Pancreas (tissue), 10 donors: ENCODE measurements around the gene PGM1. TPM values are rescaled to one million over a fixed set of nuclear protein-coding genes. Genes with fewer than 3 reads are reported as not detected.

Experiments
- ATAC-seq, 4 donors: fragments of 200-7000 bp; cut with Tn5 transposase; one replicate each; pipeline versions ENCODE4 v1.8.0 to v1.9.1; 2020; ENCODE audit warnings: mild to moderate bottlenecking in 4 of 4, moderate library complexity in 4 of 4
- DNase-seq, 6 donors: peaks; one replicate each; pipeline ENCODE4 v3.0.0-alpha.2; 2020
- FAIRE-seq: peaks from 2 replicates; lab custom pipeline; 2012; peaks lifted over from hg19 to GRCh38; lab: Jason Lieb, UNC
- H3K27ac ChIP-seq, 4 donors: fragments of 200-600 bp; sonication (generic); 1 replicate in 3 of 4; 2 replicates in 1 of 4; pipeline versions ENCODE4 v1.5.0 to v1.8.0; 2020
- H3K27me3 ChIP-seq, 4 donors: fragments of 200-600 bp; one replicate each; pipeline ENCODE4 v1.8.0; 2021
- H3K36me3 ChIP-seq, 3 donors: fragments of 200-600 bp; sonication (generic) in 1 of 3; one replicate each; pipeline versions ENCODE4 v1.5.0 to v1.8.0; 2020 to 2021
- H3K4me1 ChIP-seq, 3 donors: fragments of 200-600 bp; one replicate each; pipeline ENCODE4 v1.8.0; 2021
- H3K4me3 ChIP-seq, 4 donors: fragments of 200-600 bp; sonication (generic) in 2 of 4; one replicate each; pipeline versions ENCODE4 v1.5.0 to v1.8.0; 2020 to 2021
- H3K9me3 ChIP-seq, 4 donors: fragments of 200-600 bp; one replicate each; pipeline ENCODE4 v1.8.0; 2021
- WGBS, 2 donors: extraction: QIAGEN DNeasy Blood & Tissue Kit; methylation state at CpG; one replicate each; pipeline ENCODE4 v1.1.7; 2013; 5-methylcytosine and 5-hydroxymethylcytosine counted together
- intact Hi-C, 3 donors: fragments of 100-400 bp; cut with DNase I; formaldehyde crosslinking; loops; one replicate each; pipeline versions ENCODE4 v1.11.1 to v1.14.2; 2022
- polyA plus RNA-seq, 2 donors: library from polyadenylated mRNA; stranded (reverse); fragments of 200-250 nt; gene quantifications; one replicate each; pipeline ENCODE4 v1.2.3, GENCODE V29; 2013
- total RNA-seq, 6 donors: library from RNA; stranded (reverse); fragmentation: NEBNext Ultra II Directional in 4 of 6; extraction: Animal tissue kit (Norgen Biotek cat#: 25700) in 4 of 6; gene quantifications; one replicate each; pipeline versions ENCODE4 v1.2.1 to v1.2.4, GENCODE V29; 2021 to 2023
- TF ChIP-seq, protein P1 (sequence below), 4 donors: fragments of 200-600 bp; sonication (generic) in 3 of 4; IDR thresholded peaks; one replicate each; pipeline versions ENCODE4 v1.5.0 to v1.8.0; 2021; ENCODE audit warnings: antibody characterized with exemption in 4 of 4
- donor health status: healthy with polysubstance abuse.
- donor health status: DM: no; HTN: no; CAD: no; lungs with moderate emphysema.
- donor health status: DM: no; HTN: no; CAD: no.
- donor health status: control.
- donor health status: control.
- donor health status: Bipolar disorder and iron deficiency.
- donor health status: DM: yes; HTN: yes; CAD: no.
- donor health status: DM: no; HTN: no; CAD: no.
- donor health status: DM: no; HTN: no; CAD: no.
- donor health status: DM: yes; HTN: yes; CAD: no.

Gene PGM1
- total and polyA plus RNA-seq, 8 donors: 19.8 to 106 (median 63.5) TPM

DNA sequence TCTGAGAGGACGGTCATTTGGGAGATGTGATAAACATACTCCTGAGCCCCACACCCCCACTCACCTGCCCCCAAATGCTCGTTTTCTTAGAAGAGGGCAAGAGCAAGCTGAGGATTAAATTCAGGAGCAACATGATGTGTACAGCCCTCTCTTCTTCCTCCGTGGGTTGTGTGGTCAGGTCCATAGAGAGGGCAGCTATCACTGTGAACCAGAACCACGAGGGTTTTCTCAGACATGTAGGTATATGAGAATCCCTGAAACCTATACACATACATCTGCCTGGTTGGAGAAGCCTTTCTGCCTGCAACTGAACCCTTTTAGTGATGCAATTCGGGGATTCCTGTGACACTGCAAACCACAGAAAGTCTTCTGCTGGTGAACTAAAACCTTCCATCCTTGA is 38.9 kb downstream of the PGM1 start:
- H3K27me3 ChIP-seq: no peaks in the 10 kb centered on the region
- H3K4me1 ChIP-seq: peaks cover 3 to 18% (median 5%) of the 10 kb centered on the region in 3 donors
- FAIRE-seq: no peak
- TF ChIP-seq, protein P1, sequence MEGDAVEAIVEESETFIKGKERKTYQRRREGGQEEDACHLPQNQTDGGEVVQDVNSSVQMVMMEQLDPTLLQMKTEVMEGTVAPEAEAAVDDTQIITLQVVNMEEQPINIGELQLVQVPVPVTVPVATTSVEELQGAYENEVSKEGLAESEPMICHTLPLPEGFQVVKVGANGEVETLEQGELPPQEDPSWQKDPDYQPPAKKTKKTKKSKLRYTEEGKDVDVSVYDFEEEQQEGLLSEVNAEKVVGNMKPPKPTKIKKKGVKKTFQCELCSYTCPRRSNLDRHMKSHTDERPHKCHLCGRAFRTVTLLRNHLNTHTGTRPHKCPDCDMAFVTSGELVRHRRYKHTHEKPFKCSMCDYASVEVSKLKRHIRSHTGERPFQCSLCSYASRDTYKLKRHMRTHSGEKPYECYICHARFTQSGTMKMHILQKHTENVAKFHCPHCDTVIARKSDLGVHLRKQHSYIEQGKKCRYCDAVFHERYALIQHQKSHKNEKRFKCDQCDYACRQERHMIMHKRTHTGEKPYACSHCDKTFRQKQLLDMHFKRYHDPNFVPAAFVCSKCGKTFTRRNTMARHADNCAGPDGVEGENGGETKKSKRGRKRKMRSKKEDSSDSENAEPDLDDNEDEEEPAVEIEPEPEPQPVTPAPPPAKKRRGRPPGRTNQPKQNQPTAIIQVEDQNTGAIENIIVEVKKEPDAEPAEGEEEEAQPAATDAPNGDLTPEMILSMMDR (IDR thresholded peaks at IDR 0.05): no peak
- intact Hi-C loops: no loop called here
- no peak overlapping the region for H3K27ac ChIP-seq
- 85 to 91% methylated on average over 5 of the region's 5 CpGs for WGBS, 2 donors
- no peak for ATAC-seq
- no peaks in the 10 kb centered on the region for H3K9me3 ChIP-seq
- peaks cover 0 to 14% (median 10%) of the 10 kb centered on the region in 3 donors for H3K36me3 ChIP-seq
- H3K4me3 ChIP-seq: no peak overlapping the region
- no peak for DNase-seq

DNA sequence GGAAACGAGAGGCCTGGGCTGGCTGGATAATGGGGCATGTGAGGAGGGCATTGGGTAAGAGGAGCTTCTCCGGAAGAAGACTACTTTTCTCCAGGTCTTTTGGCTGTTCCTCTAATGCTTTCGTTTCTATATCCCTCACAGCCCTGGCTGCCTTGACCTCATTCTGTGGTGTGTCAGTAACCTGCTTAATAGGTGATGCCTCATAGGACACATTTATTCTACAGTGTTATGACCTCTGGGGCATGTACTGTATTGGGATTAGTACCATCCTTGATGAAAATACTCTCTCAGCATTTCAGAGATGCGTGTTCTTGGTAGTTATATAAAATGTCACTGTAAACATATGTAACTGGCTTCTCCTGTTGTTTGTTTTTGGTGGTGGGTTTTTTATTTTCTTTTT is 40.1 kb downstream of the PGM1 start:
- peaks cover 5 to 25% (median 10%) of the 10 kb centered on the region in 3 donors for H3K4me1 ChIP-seq
- no peak for ATAC-seq
- WGBS, 2 donors: 92 to 95% methylated on average over 4 of the region's 4 CpGs
- H3K27me3 ChIP-seq: no peaks in the 10 kb centered on the region
- TF ChIP-seq, protein P1 (IDR thresholded peaks at IDR 0.05): no peak
- DNase-seq: no peak
- H3K4me3 ChIP-seq: no peak overlapping the region
- intact Hi-C loops: no loop called here
- no peak for FAIRE-seq
- H3K27ac ChIP-seq: no peak overlapping the region
- peaks cover 0 to 14% (median 10%) of the 10 kb centered on the region in 3 donors for H3K36me3 ChIP-seq
- no peaks in the 10 kb centered on the region for H3K9me3 ChIP-seq

DNA sequence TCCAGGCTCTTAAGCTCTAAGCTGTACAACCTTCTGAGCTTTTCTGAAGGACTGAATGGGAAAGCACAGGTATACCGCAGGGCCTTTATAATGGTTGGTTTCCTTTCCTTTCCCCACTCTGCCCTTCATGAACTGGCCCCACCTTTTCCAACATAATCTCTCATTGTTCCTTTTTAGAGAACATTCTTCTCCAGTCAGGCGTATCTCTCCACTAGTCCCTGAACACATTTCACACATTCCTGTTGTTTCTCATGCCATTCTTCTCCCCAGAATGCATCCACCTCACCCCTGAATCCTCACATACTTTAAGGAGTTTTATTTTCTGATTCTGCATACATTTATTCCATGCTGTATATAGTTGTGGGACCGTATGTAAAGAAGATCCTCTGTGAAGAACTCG is 41.3 kb downstream of the PGM1 start:
- no peaks in the 10 kb centered on the region for H3K27me3 ChIP-seq
- ATAC-seq (no peak), FAIRE-seq (no peak), DNase-seq (no peak)
- H3K4me3 ChIP-seq: no peak overlapping the region
- H3K4me1 ChIP-seq: peaks cover 10 to 29% (median 21%) of the 10 kb centered on the region in 3 donors
- H3K36me3 ChIP-seq: peaks cover 0 to 14% (median 10%) of the 10 kb centered on the region in 3 donors
- WGBS, 2 donors: 94 to 97% methylated on average over 4 of the region's 4 CpGs
- TF ChIP-seq, protein P1 (IDR thresholded peaks at IDR 0.05): no peak
- intact Hi-C loops: no loop called here
- H3K27ac ChIP-seq: no peak overlapping the region
- no peaks in the 10 kb centered on the region for H3K9me3 ChIP-seq

DNA sequence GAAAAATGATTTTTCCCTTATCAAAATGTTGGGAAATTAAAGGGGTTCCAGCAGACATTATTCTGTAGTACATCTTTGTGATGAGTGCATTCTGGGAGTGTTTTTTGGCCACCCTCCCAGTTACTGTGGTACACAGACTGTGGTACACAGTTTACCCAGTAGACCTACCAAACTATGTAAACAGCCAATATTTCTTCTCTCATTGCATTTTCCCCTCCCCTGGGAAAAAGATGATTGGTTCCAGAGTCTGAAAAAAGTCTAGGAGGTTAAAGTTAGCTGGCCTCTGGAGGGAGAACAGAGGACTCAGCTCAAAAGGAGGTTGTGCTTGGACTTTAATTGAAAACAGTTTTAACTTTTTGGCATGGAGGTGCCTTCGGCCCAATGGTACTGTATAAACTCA is 42.5 kb downstream of the PGM1 start:
- ATAC-seq (no peak), FAIRE-seq (no peak), DNase-seq (no peak)
- Histone ChIP-seq H3K27me3 (no peaks in the 10 kb centered on the region), H3K4me1 (peaks cover 18 to 31% (median 31%) of the 10 kb centered on the region in 3 donors), H3K36me3 (peaks cover 0 to 14% (median 10%) of the 10 kb centered on the region in 3 donors), H3K9me3 (no peaks in the 10 kb centered on the region), H3K4me3 (no peak overlapping the region), H3K27ac (no peak overlapping the region)
- TF ChIP-seq, protein P1 (IDR thresholded peaks at IDR 0.05): no peak
- WGBS, 2 donors: 88 to 94% methylated on average over 1 of the region's 1 CpG
- intact Hi-C loops: no loop called here

DNA sequence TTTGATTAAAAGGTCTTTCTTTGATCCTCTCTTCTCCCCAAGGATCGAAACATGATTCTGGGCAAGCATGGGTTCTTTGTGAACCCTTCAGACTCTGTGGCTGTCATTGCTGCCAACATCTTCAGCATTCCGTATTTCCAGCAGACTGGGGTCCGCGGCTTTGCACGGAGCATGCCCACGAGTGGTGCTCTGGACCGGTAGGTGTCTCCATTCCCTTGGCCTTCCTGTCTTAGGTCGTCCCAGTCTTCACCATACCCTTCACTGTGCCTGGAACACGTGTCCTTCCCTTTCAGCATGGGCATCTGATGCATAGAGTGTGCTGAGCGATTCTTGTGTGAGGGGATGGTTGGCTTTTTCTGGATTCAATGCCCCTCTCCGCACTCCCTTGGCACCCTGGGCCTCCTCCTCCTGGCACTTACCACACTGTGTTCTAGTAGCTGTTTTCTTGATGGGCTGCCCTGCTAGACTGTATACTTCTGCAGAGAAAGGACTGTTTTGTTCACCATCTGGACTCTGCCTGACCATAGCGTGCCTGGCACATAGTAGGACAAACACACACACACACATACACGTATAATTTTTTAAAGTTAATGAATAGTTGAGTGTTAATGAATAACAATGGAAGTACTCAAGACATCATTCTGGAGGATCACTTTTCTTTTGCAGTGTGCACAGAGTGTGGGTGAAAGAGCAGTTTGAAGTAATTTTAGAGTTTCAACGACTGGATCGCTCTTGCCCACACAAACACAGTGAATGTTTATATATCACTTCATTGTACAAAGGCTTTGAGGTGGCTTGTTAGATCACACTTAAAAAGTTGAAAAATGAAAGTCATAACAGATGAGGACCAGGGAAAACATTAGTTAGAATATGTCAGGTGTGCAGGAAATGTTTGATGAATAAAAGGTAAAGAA is 43.2 kb downstream of the PGM1 start:
- H3K36me3 ChIP-seq: peaks cover 0 to 12% (median 10%) of the 10 kb centered on the region in 3 donors
- WGBS, 2 donors: 86 to 87% methylated on average over 15 of the region's 15 CpGs
- H3K27me3 ChIP-seq: no peaks in the 10 kb centered on the region
- no peak overlapping the region for H3K27ac ChIP-seq
- FAIRE-seq: no peak
- H3K4me1 ChIP-seq: peaks cover 20 to 37% (median 32%) of the 10 kb centered on the region in 3 donors
- ATAC-seq: no peak
- TF ChIP-seq, protein P1 (IDR thresholded peaks at IDR 0.05): no peak
- intact Hi-C loops: no loop called here
- H3K4me3 ChIP-seq: no peak overlapping the region
- DNase-seq: no peak
- H3K9me3 ChIP-seq: no peaks in the 10 kb centered on the region
